Cardiac fibroblast (primary cell): Measurements from ENCODE around the gene HDAC4.

Experiments used
- DNase-seq, 2 donors: peaks; one replicate each; pipeline versions ENCODE4 v3.0.0 to v3.0.0-alpha.2; 2010; ENCODE audit warnings: low read depth in 2 of 2
- H3K4me3 ChIP-seq, 2 donors: replicated peaks in 1 of 2; 1 replicate in 1 of 2; 2 replicates in 1 of 2; pipeline ENCODE4 v1.5.1; 2011; ENCODE audit warnings: low read depth in 2 of 2, low read length in 2 of 2, mild to moderate bottlenecking in 2 of 2, moderate library complexity in 1 of 2
- CTCF ChIP-seq: IDR thresholded peaks from one replicate; pipeline ENCODE4 v1.5.1; 2011; ENCODE audit warnings: low read depth, mild to moderate bottlenecking, low read length, inconsistent platforms

The HDAC4 gene

GRCh38 chr2:239442192-239442591, 41.4 kb upstream of the HDAC4 start:
- TF ChIP-seq CTCF, result no peak
- DNase-seq, result no peak
- no peak overlapping the region for H3K4me3 ChIP-seq

DNA sequence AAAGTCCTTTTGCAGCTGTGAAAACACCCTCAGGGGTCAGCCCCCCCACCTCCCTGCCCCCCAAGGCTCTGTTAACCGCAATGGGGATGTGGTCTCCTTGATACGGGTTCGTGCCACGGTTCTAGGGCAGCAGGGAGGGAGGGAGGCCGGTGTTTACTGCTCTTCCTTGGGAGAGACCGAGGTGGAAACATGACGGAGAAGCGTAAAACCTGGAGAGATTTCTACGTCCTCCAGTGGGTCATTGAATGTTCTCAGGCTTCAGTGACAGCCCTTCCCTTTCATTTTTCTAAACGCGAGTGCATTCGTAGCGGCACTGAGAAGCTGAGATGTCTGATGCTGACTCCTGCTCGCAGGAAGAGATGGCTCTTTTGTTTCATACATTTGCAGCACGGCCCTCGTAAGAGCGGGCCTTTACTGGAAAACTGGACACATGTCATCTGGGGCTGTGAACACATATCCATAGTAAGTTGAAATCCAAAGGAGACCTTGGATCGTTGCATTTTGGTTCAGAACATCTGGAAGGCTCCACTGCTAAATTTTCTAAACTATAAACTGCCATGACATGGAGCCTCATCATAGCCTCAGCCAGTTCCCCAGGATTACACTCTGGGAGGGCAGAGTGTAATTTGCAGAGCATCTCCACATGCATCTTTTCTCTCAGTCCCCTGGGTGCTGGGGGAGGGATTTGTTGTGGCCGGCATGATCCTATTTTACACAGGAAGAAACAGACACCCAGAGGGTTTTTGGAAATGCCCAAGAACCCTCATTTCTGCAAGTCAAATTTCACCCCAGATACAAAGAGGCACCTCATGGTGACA, 40.6 kb upstream of the HDAC4 start:
- TF ChIP-seq CTCF, result no peak
- no peak for DNase-seq
- no peak overlapping the region for H3K4me3 ChIP-seq

GRCh38 chr2:239440511-239440959, 39.7 kb upstream of the HDAC4 start:
- H3K4me3 ChIP-seq, result no peak overlapping the region
- no peak for DNase-seq
- no peak for TF ChIP-seq CTCF

- DNase-seq, result no peak
- H3K4me3 ChIP-seq, result no peak overlapping the region
- TF ChIP-seq CTCF, result no peak
Measured at GRCh38 chr2:239439754-239440315, 39.0 kb upstream of the HDAC4 start.

DNA sequence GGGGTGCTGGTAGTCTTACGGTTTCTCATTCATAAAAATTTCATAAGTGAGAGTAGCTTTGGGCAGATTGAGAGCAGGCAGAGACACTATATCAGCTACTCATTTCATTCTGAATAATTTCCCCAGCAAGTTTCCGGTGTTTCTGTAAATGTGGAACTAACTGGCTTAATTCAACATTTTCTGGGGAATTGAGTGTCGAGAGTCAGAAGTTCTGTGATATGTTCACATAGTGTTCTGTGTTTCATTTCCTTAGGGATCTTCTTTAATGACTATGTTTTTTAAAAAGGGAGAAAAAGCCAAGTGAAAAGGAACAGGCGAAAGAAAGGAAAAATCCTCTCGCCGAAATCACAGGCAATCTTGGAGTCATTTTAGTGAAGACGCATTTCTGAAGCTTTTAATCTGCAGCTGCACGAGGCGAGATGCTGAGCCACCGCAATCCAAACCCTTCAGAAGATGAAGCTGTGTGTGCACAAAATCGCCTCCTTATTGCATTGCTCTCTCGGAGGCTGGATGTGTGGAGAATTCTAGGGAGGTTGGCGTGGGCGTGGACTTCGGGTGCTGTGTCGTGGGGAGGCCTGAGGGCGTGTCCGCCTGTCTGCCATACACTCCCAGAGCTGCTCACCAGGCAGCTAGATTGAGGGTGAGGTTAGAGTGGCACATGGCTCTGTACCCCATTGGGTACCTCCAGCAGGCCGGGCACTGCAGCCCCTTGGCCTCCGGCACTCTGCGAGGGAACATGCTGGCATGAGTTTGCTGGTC, 38.4 kb upstream of the HDAC4 start:
- no peak for TF ChIP-seq CTCF
- H3K4me3 ChIP-seq, result no peak overlapping the region
- no peak for DNase-seq

- H3K4me3 ChIP-seq, result no peak overlapping the region
- DNase-seq, result no peak
- no peak for TF ChIP-seq CTCF
Measured at GRCh38 chr2:239438368-239438767, 37.5 kb upstream of the HDAC4 start.
